CD4-positive, alpha-beta T cell treated with Interleukin-1 beta for 1 hour (primary cell): Measurements from ENCODE around the gene KLK4.

Experiments used
- DNase-seq, 2 donors: peaks; one replicate each; pipeline ENCODE4 v3.0.0-alpha.2; 2020 to 2022

Gene KLK4

GRCh38 chr19:50878851-50879250, 32.3 kb downstream of the KLK4 start:
- no peak for DNase-seq

DNA sequence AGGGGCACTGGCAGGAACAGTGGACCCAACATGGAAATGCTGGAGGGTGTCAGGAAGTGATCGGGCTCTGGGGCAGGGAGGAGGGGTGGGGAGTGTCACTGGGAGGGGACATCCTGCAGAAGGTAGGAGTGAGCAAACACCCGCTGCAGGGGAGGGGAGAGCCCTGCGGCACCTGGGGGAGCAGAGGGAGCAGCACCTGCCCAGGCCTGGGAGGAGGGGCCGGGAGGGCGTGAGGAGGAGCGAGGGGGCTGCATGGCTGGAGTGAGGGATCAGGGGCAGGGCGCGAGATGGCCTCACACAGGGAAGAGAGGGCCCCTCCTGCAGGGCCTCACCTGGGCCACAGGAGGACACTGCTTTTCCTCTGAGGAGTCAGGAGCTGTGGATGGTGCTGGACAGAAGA, 33.9 kb downstream of the KLK4 start:
- DNase-seq = no peak

GRCh38 chr19:50876456-50876855, 34.7 kb downstream of the KLK4 start:
- DNase-seq = no peak

DNA sequence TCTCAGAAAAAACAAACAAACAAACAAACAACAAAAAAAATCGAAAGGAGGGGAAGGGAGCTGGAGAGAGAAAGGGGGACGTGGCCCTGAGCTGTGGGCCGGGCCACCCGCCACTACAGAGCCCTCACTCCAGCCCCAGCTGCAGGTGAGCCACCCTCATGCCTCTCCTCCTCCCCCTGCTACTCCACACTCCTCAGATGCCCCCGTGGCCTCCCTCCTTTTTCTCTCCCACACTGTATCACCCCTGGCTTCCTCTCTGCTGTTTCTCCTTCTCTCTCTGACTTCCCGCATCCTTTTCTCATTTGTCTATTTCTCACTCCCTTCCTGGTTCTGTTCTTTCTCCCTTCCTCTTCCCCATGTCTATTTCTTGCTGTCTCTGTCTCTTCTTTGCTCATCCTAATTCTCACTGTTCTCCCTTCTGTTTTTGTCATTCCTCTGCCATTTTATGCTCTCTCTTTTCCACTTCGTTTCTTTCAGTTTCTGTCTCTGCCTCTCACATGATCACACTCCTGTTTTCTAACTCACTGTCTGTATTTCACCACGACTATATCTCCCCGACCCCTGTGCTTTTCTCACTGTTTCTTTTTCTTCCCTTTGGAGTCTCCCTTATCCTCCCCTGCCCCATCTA, 35.3 kb downstream of the KLK4 start:
- no peak for DNase-seq

GRCh38 chr19:50874211-50874610, 37.0 kb downstream of the KLK4 start:
- no peak for DNase-seq

DNA sequence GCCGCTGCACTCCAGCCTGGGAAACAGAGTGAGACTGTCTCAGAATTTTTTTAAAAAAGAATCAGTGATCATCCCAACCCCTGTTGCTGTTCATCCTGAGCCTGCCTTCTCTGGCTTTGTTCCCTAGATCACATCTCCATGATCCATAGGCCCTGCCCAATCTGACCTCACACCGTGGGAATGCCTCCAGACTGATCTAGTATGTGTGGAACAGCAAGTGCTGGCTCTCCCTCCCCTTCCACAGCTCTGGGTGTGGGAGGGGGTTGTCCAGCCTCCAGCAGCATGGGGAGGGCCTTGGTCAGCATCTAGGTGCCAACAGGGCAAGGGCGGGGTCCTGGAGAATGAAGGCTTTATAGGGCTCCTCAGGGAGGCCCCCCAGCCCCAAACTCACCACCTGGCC, 38.1 kb downstream of the KLK4 start, which contains the start of gene KLK2:
Gene KLK2, plus strand, starts transcription at position 384 of the 400 bp plus-strand sequence. CDS start 35 bp downstream, outside the sequence.
- no peak for DNase-seq

DNA sequence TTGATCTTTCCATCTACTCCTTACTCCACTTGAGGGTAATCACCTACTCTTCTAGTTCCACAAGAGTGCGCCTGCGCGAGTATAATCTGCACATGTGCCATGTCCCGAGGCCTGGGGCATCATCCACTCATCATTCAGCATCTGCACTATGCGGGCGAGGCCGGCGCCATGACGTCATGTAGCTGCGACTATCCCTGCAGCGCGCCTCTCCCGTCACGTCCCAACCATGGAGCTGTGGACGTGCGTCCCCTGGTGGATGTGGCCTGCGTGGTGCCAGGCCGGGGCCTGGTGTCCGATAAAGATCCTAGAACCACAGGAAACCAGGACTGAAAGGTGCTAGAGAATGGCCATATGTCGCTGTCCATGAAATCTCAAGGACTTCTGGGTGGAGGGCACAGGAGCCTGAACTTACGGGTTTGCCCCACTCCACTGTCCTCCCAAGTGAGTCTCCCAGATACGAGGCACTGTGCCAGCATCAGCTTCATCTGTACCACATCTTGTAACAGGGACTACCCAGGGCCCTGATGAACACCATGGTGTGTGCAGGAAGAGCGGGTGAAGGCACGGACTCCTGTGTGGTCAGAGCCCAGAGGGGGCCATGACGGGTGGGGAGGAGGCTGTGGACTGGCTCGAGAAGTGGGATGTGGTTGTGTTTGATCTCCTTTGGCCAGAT, 40.6 kb downstream of the KLK4 start:
- DNase-seq = no peak

GRCh38 chr19:50869479-50869878, 41.7 kb downstream of the KLK4 start:
- no peak for DNase-seq

GRCh38 chr19:50861496-50862286, 49.5 kb downstream of the KLK4 start:
- no peak for DNase-seq

DNA sequence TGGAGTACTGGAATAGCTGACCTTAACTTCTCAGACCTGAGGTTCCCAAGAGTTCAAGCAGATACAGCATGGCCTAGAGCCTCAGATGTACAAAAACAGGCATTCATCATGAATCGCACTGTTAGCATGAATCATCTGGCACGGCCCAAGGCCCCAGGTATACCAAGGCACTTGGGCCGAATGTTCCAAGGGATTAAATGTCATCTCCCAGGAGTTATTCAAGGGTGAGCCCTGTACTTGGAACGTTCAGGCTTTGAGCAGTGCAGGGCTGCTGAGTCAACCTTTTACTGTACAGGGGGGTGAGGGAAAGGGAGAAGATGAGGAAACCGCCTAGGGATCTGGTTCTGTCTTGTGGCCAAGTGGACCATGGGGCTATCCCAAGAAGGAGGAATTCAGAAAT, 50.2 kb downstream of the KLK4 start:
- DNase-seq = no peak

DNA sequence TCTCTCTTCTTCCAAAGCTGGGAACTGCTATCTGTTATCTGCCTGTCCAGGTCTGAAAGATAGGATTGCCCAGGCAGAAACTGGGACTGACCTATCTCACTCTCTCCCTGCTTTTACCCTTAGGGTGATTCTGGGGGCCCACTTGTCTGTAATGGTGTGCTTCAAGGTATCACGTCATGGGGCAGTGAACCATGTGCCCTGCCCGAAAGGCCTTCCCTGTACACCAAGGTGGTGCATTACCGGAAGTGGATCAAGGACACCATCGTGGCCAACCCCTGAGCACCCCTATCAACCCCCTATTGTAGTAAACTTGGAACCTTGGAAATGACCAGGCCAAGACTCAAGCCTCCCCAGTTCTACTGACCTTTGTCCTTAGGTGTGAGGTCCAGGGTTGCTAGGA, 51.3 kb downstream of the KLK4 start:
- no peak for DNase-seq

DNA sequence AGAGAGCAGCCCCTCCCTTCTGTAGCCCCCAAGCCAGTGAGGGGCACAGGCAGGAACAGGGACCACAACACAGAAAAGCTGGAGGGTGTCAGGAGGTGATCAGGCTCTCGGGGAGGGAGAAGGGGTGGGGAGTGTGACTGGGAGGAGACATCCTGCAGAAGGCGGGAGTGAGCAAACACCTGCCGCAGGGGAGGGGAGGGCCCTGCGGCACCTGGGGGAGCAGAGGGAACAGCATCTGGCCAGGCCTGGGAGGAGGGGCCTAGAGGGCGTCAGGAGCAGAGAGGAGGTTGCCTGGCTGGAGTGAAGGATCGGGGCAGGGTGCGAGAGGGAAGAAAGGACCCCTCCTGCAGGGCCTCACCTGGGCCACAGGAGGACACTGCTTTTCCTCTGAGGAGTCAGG, 52.3 kb downstream of the KLK4 start:
- no peak for DNase-seq

DNA sequence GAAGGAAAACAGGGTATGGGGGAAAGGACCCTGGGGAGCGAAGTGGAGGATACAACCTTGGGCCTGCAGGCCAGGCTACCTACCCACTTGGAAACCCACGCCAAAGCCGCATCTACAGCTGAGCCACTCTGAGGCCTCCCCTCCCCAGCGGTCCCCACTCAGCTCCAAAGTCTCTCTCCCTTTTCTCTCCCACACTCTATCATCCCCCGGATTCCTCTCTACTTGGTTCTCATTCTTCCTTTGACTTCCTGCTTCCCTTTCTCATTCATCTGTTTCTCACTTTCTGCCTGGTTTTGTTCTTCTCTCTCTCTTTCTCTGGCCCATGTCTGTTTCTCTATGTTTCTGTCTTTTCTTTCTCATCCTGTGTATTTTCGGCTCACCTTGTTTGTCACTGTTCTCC, 53.8 kb downstream of the KLK4 start:
- no peak for DNase-seq
